Body of pancreas (tissue), 4 donors: ENCODE results near the gene NRARP. TPM values are rescaled to one million over a fixed set of nuclear protein-coding genes. Genes with fewer than 3 reads are reported as not detected.
A peak's percentile ranks its signal among the peaks of the same experiment; 100 is the strongest.

ENCODE experiments used
- ATAC-seq: fragments of 150-250 bp; one replicate; pipeline ENCODE4 v1.9.1; 2016
- DNase-seq, 4 donors: peaks; one replicate each; pipeline ENCODE4 v3.0.0-alpha.2; 2019
- H3K27ac ChIP-seq, 4 donors: fragments of 200-600 bp; sonication (generic); 1 replicate in 3 of 4; 2 replicates in 1 of 4; pipeline versions ENCODE4 v1.5.1 to v1.6.1; 2016 to 2019; ENCODE audit warnings: mild to moderate bottlenecking in 1 of 4, mixed read lengths in 1 of 4, moderate library complexity in 1 of 4
- H3K27me3 ChIP-seq, 2 donors: fragments of 200-600 bp; sonication (generic); one replicate each; pipeline ENCODE4 v1.6.0; 2016; ENCODE audit warnings: mild to moderate bottlenecking in 1 of 2
- H3K36me3 ChIP-seq, 2 donors: fragments of 200-600 bp; sonication (generic); replicated peaks in 1 of 2; 2 replicates each; pipeline ENCODE4 v1.5.1; 2016; ENCODE audit warnings: low read depth in 2 of 2; ENCODE audit not compliant: insufficient read depth in 1 of 2
- H3K4me1 ChIP-seq: fragments of 200-600 bp; sonication (generic); one replicate; pipeline ENCODE4 v1.6.0; 2016
- H3K4me3 ChIP-seq, 2 donors: fragments of 200-600 bp; sonication (generic); 1 replicate in 1 of 2; 2 replicates in 1 of 2; pipeline ENCODE4 v1.5.1; 2016 to 2019
- H3K9me3 ChIP-seq, 3 donors: fragments of 200-600 bp; sonication (generic); 1 replicate in 2 of 3; 2 replicates in 1 of 3; pipeline ENCODE4 v1.5.1; 2016
- POLR2A ChIP-seq, 3 donors: fragments of 450-650 bp; IDR thresholded peaks; one replicate each; pipeline ENCODE4 v1.6.1; 2016; ENCODE audit warnings: antibody characterized with exemption in 3 of 3, mild to moderate bottlenecking in 2 of 3
- WGBS, 2 donors: methylation state at CpG; one replicate each; pipeline ENCODE4 v1.1.5; 2017; 5-methylcytosine and 5-hydroxymethylcytosine counted together
- intact Hi-C: fragments of 100-400 bp; cut with DNase I; formaldehyde crosslinking; loops from one replicate; pipeline ENCODE4 v1.15.1; 2023
- total RNA-seq, 2 donors: library from RNA; depleted of rRNA; stranded (reverse); fragments of >200 nt; gene quantifications; one replicate each; pipeline ENCODE4 v1.1.0, GENCODE V29; 2016
- TF ChIP-seq, protein P1 (sequence below), 7 experiments: fragments of 450-650 bp in 4 of 7; fragments of 200-600 bp in 3 of 7; sonication (generic) in 3 of 7; IDR thresholded peaks; one replicate each; pipeline ENCODE4 v1.5.1; 2016 to 2019; ENCODE audit warnings: antibody characterized with exemption in 7 of 7

NRARP gene
- total RNA-seq, 2 donors from 2014 or later, result 18.4 to 24.4 TPM

DNA sequence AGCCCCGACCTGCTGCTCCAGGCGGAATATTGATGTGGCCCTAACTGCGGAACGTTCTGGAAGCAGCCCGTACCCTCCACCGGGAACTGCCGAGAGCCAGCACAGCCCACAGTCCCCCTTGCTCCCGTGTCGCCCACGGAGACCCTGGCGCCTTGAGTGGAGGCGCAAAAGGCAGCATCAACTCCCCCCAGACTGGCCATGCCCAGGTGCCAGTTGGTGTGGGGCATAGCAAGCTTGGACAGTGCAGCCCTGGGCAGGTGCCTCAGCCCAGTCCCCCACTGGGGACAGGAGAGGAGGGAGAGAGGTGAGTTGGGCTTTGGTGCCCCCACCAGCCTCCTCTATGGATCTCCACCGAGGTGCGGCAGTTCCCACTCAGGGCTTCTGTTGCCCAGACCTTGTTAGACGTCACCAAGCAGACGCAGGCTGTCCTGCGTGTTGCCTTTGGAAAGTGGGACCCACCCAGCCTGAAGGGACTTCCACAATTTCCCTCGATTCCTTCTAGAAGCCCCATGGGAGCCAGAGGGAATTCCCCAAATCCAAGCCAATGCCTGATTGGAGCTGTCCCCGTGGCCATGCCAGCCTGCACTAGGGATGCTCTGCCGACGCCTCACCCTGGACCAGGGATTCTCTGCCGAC is 19.8 kb upstream of the NRARP start:
- H3K36me3 ChIP-seq, result no peaks in the 10 kb centered on the region
- no peak for TF ChIP-seq POLR2A (IDR thresholded peaks at IDR 0.05)
- TF ChIP-seq, protein P1, sequence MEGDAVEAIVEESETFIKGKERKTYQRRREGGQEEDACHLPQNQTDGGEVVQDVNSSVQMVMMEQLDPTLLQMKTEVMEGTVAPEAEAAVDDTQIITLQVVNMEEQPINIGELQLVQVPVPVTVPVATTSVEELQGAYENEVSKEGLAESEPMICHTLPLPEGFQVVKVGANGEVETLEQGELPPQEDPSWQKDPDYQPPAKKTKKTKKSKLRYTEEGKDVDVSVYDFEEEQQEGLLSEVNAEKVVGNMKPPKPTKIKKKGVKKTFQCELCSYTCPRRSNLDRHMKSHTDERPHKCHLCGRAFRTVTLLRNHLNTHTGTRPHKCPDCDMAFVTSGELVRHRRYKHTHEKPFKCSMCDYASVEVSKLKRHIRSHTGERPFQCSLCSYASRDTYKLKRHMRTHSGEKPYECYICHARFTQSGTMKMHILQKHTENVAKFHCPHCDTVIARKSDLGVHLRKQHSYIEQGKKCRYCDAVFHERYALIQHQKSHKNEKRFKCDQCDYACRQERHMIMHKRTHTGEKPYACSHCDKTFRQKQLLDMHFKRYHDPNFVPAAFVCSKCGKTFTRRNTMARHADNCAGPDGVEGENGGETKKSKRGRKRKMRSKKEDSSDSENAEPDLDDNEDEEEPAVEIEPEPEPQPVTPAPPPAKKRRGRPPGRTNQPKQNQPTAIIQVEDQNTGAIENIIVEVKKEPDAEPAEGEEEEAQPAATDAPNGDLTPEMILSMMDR (IDR thresholded peaks at IDR 0.05), result no peak
- DNase-seq (no peak), ATAC-seq (no peak)
- no peak overlapping the region for H3K27ac ChIP-seq
- H3K9me3 ChIP-seq, result no peaks in the 10 kb centered on the region
- H3K4me1 ChIP-seq, result peaks cover 15% of the 10 kb centered on the region
- no peak overlapping the region for H3K4me3 ChIP-seq
- WGBS, 2 donors, result 86 to 91% methylated on average over 10 to 20 of the region's 22 CpGs
- intact Hi-C loops, result no loop called here
- no peaks in the 10 kb centered on the region for H3K27me3 ChIP-seq

DNA sequence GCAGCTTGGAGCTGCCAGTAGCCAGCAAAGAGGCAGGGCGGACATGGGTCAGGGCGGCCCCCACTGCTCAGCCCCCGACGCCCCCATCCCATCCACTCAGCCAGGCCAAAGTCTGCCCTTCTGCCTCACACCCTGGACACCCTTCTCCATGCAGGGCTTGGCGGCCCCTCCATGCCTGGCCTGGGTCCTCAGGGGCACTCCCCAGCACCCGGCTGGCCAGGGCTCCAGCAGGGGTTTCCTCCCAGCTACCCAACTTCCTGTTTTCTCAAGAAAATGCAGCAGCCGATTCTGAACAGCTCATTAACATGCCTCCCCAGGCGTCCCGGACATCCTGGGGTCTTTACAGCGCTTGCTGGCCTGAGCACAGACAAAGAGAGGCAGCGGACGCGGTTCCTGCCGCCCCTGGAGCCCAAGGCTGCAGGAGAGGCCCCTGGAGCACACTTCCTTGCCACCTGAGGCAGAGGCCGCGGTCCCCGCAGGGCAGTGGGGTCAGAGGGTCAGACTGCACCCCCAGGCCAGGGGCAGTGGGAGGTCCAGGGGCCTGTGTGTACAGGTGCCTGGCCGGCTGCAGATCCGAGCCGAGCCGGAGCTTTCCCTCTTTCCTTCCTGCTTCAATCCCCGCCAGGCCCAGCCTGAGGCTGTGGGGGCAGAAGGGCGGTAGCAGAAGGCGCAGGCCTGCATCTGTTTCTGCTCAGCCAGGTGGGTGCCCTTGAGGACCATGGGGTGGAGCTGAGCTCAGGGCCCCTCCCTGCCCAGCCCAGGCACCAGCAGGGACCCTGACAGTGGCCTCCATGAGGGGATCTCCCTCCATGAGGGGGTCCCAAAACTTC is 18.7 kb upstream of the NRARP start:
- Histone ChIP-seq H3K36me3 (no peaks in the 10 kb centered on the region), H3K4me3 (no peak overlapping the region), H3K27ac (peak overlapping the region in 1 of 4 donors; percentile 12), H3K27me3 (no peaks in the 10 kb centered on the region), H3K4me1 (peaks cover 25% of the 10 kb centered on the region), H3K9me3 (no peaks in the 10 kb centered on the region)
- intact Hi-C loops, result no loop called here
- DNase-seq (no peak), ATAC-seq (no peak)
- TF ChIP-seq, protein P1 (IDR thresholded peaks at IDR 0.05), result no peak
- TF ChIP-seq POLR2A (IDR thresholded peaks at IDR 0.05), result no peak
- 68 to 77% methylated on average over 3 to 22 of the region's 24 CpGs for WGBS, 2 donors

DNA sequence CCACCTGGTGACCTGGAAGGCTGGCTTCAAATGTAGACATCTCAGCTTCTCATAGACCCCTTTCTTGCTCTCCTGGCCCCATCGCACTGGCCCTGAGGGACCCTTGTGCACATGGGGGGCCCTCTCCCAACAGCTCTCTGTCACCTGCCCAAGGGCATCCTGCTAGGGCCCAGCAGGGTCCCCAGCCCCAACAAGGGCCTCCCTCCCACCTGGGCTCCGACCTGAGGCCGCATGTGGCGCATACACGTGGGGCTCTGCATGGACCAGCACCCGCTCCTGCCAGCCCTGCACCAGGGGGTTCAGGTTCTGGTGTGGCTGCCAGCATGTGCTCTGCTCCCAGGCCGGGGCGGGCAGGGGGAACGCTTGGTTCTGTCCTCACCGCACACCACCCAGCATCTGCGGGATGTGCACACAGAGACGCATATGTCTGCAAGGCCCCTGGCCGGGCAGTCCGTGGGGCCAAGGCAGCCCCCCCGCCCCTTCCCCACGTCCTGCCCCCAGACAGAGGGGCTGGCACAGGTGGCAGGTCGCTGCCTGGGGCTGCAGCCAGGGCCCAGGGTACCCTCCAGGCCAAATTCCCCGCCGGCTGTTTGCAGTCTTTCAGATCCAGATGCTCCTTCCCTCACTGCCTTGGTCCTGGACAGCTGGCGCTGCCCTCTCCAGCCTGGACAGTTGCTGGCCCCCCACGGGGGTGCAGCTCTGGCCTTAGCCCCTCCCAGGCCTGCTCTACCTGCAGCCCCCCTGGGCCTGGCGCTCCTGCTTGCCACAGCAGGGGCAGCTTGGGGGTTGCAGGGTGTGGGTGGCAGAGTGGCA is 17.9 kb upstream of the NRARP start:
- no peak for DNase-seq

DNA sequence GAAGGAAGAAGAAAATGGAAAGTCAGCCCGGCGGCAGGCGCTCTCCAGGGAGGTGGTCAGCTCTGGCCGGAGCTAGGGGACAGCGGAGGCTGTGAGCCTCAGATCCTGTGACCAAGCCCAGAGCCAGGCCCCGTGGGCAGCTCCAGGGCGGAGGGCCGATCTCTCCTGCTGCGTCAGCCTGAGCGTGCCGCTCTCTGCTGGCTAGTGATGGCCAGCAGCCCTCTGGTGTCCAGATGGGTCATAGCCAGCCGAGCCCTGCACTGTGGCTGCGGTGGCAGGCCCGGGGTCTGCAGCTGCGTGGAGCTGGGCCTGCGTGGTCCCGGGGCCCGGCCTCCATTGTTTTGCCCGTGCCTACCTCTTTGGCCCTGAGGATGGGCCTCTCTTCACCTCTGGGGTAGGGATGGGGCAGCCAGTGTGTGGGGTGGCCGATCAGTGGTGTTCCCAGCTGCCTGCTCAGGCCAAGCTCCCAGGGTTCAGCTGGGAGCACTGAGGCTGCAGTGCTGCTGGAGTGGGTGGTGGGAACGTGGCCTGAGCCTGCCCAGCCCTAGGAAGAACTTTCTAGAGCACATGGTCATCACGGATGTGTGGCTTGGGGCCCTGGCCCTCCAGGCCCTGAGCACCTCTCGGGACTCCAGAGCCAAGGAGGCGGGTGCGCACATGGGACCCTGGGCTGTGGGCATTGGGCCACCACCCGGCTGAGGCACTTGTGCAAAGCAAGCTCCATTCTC is 17.1 kb upstream of the NRARP start:
- DNase-seq, result peak in 3 of 4 donors; percentile 20 to 54 (median 24)
- H3K9me3 ChIP-seq, result no peaks in the 10 kb centered on the region
- H3K4me3 ChIP-seq, result no peak overlapping the region
- no peaks in the 10 kb centered on the region for H3K27me3 ChIP-seq
- peaks cover 40% of the 10 kb centered on the region for H3K4me1 ChIP-seq
- intact Hi-C loops, result loop anchor here (10.0 kb wide), 1 partner anchor 96 kb away; no protein-coding TSS in a partner anchor
- TF ChIP-seq, protein P1 (IDR thresholded peaks at IDR 0.05), result peak in 2 of 7 experiments; percentile 34 to 52
- TF ChIP-seq POLR2A (IDR thresholded peaks at IDR 0.05), result no peak
- no peaks in the 10 kb centered on the region for H3K36me3 ChIP-seq
- H3K27ac ChIP-seq, result peak overlapping the region in 1 of 4 donors; percentile 30
- WGBS, 2 donors, result 80 to 81% methylated on average over 3 to 8 of the region's 26 CpGs
- peak; percentile 32 for ATAC-seq

More for the DNA sequence above, 17.9 kb upstream of the NRARP start:
- Histone ChIP-seq H3K4me3 (no peak overlapping the region), H3K27me3 (no peaks in the 10 kb centered on the region), H3K4me1 (peaks cover 34% of the 10 kb centered on the region), H3K9me3 (no peaks in the 10 kb centered on the region), H3K27ac (peak overlapping the region in 1 of 4 donors; percentile 12), H3K36me3 (no peaks in the 10 kb centered on the region)
- ATAC-seq, result no peak
- no peak for TF ChIP-seq POLR2A (IDR thresholded peaks at IDR 0.05)
- TF ChIP-seq, protein P1 (IDR thresholded peaks at IDR 0.05), result no peak
- intact Hi-C loops, result loop anchor here (10.0 kb wide), 1 partner anchor 95 kb away; no protein-coding TSS in a partner anchor
- 92 to 93% methylated on average over 8 to 16 of the region's 22 CpGs for WGBS, 2 donors
